Stimulated activated CD8-positive, alpha-beta memory T cell treated with anti-CD3 and anti-CD28 coated beads, Interleukin-7, amount 100 ng/mL, for 24 hours (primary cell): ENCODE data around the gene PRLHR.
"Not testable (repeated sequence)": the region's sequence is repeated elsewhere in the genome, so short reads cannot be mapped to it uniquely, and the experiment has no call there.

Source experiments
- DNase-seq: peaks from one replicate; pipeline ENCODE4 v3.0.0-alpha.2; 2020; ENCODE audit warnings: low read depth

Gene PRLHR

GRCh38 chr10:118595598-118596425, at the start of gene PRLHR:
Gene PRLHR, minus strand, starts transcription at chr10:118595648. Its CDS starts 404 bp downstream, at chr10:118595244.
- DNase-seq = no peak

GRCh38 chr10:118642228-118642627, 46.8 kb upstream of the PRLHR start:
- DNase-seq = no peak

DNA sequence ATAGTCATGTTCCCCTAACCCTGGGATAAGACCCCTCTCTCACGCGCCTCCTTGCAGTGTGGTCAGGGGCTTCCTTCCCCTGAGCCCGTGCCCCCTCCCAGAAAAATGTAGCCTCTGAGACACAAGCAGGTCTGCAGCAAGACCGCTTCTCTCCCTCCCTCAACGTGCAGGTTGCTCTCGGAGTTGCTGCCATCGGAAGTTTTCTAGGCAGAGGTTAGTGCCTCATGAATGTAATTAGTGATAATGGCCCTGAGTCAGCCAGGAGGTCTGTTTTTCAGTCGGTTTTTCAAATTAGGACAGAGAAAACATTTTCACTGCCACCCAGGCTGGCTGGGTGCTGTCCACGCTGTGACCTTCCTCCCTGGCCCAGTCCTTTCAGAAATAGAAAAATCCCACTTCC, 43.2 kb upstream of the PRLHR start:
- DNase-seq = no peak

DNA sequence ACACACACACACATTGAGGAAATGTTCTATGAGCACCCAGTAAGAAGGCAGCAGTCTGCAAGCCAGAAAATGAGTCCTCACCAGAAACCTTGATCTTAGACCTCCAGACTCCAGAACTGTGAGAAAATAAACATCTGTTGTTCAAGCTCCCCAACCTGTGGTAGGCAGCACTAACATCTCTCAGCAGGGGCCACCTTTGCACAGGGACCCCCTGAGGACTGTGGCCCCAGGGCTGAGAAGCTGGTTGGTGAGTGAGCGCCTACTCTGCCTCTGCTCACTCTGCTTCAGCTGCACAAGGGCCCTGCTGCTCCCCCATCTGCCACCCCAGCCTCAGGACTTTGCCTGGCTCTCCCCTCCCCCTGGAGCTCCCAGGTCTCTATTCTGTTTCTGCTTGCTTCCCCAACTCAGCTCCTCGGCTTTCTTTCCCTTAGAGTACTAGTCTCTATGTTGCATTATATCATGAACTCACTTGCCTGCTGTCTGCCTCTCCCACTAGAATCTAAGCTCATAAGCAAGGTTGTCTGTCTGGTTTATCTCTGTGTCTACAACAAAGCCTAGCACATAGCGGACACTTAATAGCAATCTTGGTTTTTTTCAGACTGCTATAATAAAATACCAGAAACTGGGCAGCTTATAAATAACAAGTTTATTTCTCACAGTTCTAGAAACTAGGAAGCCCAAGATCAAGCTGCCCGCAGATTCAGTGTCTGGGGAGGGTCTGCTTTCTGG, 40.4 kb upstream of the PRLHR start:
- no peak for DNase-seq

DNA sequence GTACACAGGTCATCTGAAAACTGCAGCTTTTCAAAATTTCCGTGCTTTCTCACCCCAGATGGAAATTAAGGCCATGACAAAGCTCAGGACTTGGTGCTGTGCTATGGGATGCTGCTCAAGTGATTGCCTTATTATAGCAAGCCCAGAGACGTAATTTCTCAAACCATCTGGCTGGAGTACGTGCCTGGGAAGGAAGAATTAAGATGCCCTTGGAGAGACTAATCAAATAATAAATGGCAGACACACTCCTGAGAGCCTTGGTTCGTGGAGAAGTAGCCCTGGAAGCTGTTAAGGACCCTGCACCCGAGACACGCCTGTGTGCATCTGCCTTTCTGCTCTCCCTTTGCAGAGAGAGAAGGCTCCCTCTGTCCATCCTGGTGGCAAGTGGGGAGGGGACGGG, 38.3 kb upstream of the PRLHR start:
- no peak for DNase-seq

GRCh38 chr10:118629211-118629610, 33.8 kb upstream of the PRLHR start:
- no peak for DNase-seq

GRCh38 chr10:118628397-118628796, 32.9 kb upstream of the PRLHR start:
- DNase-seq = no peak

GRCh38 chr10:118626953-118627352, 31.5 kb upstream of the PRLHR start:
- DNase-seq = no peak

DNA sequence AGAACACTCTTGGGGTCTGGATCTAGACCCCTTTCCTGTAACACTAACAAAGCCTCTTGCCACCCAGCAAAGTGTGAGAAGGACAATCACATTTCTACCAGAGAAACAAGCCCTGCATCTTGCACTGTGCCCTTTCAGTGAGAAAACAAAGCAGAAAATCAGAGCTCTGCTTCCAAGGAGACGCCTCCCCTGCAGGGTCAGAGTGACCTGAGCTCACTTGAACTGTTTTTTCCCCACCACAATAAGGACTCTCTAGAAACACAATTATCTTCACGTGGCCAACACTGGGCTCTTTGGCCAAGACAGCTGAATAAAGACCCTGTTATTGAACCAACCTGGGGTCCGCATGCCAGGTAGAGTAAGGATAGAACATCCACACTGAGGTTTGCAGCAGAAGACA, 30.1 kb upstream of the PRLHR start:
- no peak for DNase-seq

DNA sequence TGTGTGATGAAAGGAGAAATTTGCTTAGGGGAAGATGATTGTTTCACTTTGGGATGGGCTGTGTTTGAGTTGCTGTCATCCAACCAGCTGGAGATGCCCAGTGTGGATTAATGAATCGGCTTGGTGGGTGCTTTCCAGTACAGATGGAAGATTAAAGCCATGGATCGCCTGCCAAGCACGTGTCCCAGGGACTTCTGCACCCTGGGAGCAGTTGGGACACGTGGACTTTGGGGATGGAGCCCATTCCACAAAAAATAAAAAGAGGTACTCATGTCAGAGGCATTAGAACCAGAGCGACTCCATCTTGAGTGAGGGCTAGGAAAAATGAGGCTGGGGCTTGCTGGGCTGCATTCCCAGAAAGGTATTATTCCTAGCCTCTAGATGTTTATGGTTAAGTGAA, 29.3 kb upstream of the PRLHR start:
- no peak for DNase-seq

- no peak for DNase-seq
Observed at GRCh38 chr10:118621304-118621942, 26.0 kb upstream of the PRLHR start.

- not testable (repeated sequence) for DNase-seq
Observed at GRCh38 chr10:118613863-118614262, 18.4 kb upstream of the PRLHR start.

DNA sequence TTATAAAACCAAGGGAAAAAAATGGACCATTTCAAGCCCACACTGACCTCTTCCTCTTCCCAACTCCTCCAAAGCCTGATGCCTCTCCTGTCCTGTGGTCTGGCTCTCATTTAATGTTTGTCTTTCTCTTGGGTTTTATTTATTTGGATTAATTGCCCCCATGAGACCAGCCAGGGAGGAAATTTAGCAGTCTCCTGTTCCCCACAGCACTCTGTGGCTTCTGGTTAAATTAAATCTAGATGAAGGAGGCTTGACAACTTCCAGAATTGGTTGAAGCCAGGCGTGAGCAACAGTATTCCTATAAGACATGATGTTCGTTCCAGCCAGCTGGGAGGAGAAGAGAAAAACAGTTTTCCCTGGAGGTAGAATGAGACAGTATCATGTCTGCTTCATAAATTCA, 15.1 kb upstream of the PRLHR start:
- no peak for DNase-seq

- no peak for DNase-seq
Observed at GRCh38 chr10:118607768-118608354, 12.4 kb upstream of the PRLHR start.

DNA sequence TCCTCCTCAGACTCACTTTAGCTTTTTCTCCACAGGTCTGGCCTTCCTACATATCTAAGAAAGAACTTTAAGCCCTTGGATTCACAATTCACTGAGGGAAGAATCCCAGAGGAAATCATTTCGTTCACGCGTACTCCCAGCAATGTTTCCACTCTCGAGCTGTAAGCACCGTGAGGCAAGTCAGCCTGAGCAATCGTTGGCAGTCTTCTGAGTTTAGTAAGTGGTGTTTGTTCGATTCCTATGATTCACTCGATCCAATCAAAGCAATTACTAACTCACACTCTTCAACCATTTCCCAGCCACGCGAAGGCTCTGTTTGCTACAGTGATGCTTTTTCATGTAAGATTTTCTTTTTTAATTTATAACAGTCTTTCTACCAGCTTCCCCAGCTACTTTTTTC, 10.2 kb upstream of the PRLHR start:
- DNase-seq = no peak

DNA sequence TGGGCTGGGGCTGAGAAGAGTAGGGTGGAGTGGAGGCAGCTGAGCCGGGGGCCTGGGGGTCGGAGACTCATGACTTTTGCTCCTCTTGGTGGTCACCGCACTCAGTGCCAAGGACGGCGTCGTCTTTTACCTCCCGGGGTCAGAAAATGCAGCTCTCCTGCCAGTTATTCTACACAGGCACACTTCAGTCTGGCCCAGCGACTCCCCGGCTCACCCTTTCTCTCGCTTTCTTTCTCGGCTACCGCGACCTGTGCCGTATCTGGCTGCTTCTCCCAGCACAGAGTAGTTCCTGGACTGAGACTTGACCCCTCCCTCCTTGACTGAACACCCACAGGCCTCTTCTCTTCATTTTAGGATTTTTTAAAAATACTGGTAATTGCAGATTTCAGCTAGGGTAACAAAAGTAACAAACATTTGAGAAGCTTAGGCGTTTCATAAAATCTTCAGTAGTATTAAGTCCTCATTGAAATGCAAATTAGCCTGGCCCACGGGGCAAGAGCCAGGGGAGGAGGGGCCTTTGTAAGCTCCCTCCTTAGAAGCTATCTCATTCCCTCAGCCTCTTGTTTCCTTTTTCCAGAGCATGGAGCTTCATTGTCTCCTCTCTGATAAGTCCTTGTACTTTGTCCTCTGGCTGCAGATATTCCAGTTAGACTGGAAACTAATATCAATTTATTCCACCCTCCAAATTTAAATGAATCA, 1.1 kb upstream of the PRLHR start:
- no peak for DNase-seq

GRCh38 chr10:118595064-118595420, 406 bp downstream of the PRLHR start:
- no peak for DNase-seq

DNA sequence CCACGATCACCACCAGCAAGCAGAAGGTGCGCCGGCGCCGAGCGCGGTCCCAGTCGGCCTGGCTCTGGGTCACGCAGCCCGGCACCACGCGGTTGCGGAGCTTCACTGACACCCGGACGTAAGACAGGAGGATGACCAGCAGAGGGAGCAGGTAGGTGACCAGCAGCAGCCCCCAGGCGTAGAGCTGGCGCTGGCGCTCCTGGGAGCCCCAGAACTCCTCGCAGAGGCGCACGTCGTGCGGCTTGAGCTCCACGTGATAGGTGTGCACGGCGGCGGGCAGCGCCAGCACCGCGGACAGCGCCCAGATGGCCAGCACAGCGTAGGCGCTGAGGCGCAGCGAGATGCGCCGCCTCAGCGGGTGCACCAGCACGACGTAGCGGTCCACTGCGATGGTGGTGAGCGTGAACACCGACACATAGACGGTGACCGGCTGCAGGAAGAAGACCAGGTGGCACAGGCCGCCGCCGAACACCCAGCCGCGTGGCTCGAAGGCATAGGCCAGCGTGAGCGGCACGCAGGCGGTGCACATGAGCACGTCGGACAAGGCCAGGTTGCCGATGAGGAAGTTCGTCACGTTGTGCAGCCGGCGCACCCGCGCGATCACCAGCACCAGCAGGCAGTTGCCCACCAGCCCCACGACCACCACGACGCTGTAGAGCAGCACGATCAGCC, 920 bp downstream of the PRLHR start:
- peak; percentile 10 for DNase-seq

GRCh38 chr10:118592675-118593330, 2.6 kb downstream of the PRLHR start:
- DNase-seq = no peak

- no peak for DNase-seq
Observed at GRCh38 chr10:118590334-118590733, 5.1 kb downstream of the PRLHR start.
